Astrocyte (in vitro differentiated cells and primary cell): ENCODE data around the gene SAMD4A. TPM values are rescaled to one million over a fixed set of nuclear protein-coding genes. Genes with fewer than 3 reads are reported as not detected.
A peak's percentile ranks its signal among the peaks of the same experiment; 100 is the strongest.

Experiments
- DNase-seq: peaks from one replicate; pipeline ENCODE4 v3.0.0-alpha.2; 2010; ENCODE audit warnings: low read depth
- FAIRE-seq: peaks from 2 replicates; lab custom pipeline; 2011; peaks lifted over from hg19 to GRCh38; lab: Jason Lieb, UNC
- H2AFZ ChIP-seq: 2 replicates; pipeline ENCODE4 v1.6.0; 2012; ENCODE audit warnings: low read depth, low read length, inconsistent platforms
- H3K27ac ChIP-seq: 2 replicates; pipeline ENCODE4 v1.5.1; 2011; ENCODE audit warnings: low read depth, low read length, inconsistent platforms
- H3K27me3 ChIP-seq: 2 replicates; pipeline ENCODE4 v1.6.0; 2011; ENCODE audit warnings: low read length, inconsistent platforms; ENCODE audit not compliant: insufficient read depth
- H3K36me3 ChIP-seq: 2 replicates; pipeline ENCODE4 v1.5.1; 2011; ENCODE audit warnings: low read length, inconsistent platforms; ENCODE audit not compliant: insufficient read depth
- H3K4me1 ChIP-seq: 2 replicates; pipeline ENCODE4 v1.5.1; 2011; ENCODE audit warnings: low read length, inconsistent platforms; ENCODE audit not compliant: insufficient read depth
- H3K4me2 ChIP-seq: 2 replicates; pipeline ENCODE4 v1.6.0; 2012; ENCODE audit warnings: low read length, inconsistent platforms
- H3K4me3 ChIP-seq: 2 replicates; pipeline ENCODE4 v1.5.1; 2011; ENCODE audit warnings: low read depth, mild to moderate bottlenecking, low read length, inconsistent platforms; ENCODE audit not compliant: insufficient read depth
- H3K79me2 ChIP-seq: 2 replicates; pipeline ENCODE4 v1.6.0; 2012; ENCODE audit warnings: mild to moderate bottlenecking, low read length, inconsistent platforms; ENCODE audit not compliant: insufficient read depth
- H3K9ac ChIP-seq: 2 replicates; pipeline ENCODE4 v1.6.0; 2012; ENCODE audit warnings: mild to moderate bottlenecking, low read length, inconsistent platforms
- H3K9me3 ChIP-seq: 2 replicates; pipeline ENCODE4 v1.5.1; 2012; ENCODE audit warnings: low read depth, mild to moderate bottlenecking, low read length, inconsistent platforms; ENCODE audit not compliant: insufficient read depth
- H4K20me1 ChIP-seq: 2 replicates; pipeline ENCODE4 v1.6.0; 2012; ENCODE audit warnings: low read length, inconsistent platforms; ENCODE audit not compliant: insufficient read depth
- H3K27ac Mint-ChIP-seq: one replicate; pipeline ENCODE4 v1.8.0; 2021; ENCODE audit warnings: mild to moderate bottlenecking, mixed read lengths; ENCODE audit not compliant: unreplicated experiment
- H3K27me3 Mint-ChIP-seq: one replicate; pipeline ENCODE4 v1.8.0; 2021; ENCODE audit warnings: low read depth, mixed read lengths; ENCODE audit not compliant: unreplicated experiment
- H3K36me3 Mint-ChIP-seq: one replicate; pipeline ENCODE4 v1.8.0; 2021; ENCODE audit warnings: low read depth, mixed read lengths; ENCODE audit not compliant: unreplicated experiment
- H3K4me1 Mint-ChIP-seq: one replicate; pipeline ENCODE4 v1.8.0; 2021; ENCODE audit warnings: low read depth, mixed read lengths; ENCODE audit not compliant: unreplicated experiment
- H3K4me3 Mint-ChIP-seq: one replicate; pipeline ENCODE4 v1.8.0; 2021; ENCODE audit warnings: mild to moderate bottlenecking, moderate library complexity, mixed read lengths; ENCODE audit not compliant: unreplicated experiment
- H3K9me3 Mint-ChIP-seq: one replicate; pipeline ENCODE4 v1.8.0; 2021; ENCODE audit warnings: mild to moderate bottlenecking, mixed read lengths; ENCODE audit not compliant: unreplicated experiment
- CTCF ChIP-seq: IDR thresholded peaks from 2 replicates; pipeline ENCODE4 v1.5.1; 2011; ENCODE audit warnings: low read depth, mild to moderate bottlenecking, inconsistent platforms, low read length, moderate library complexity; ENCODE audit not compliant: insufficient read depth
- EZH2 ChIP-seq: IDR thresholded peaks from 2 replicates; pipeline ENCODE4 v1.6.1; 2012; ENCODE audit warnings: mild to moderate bottlenecking, low read length, inconsistent platforms; ENCODE audit not compliant: insufficient read depth
- total RNA-seq: library from RNA; stranded (reverse); gene quantifications from 2 replicates; pipeline ENCODE4 v1.2.1, GENCODE V29; 2021

Gene SAMD4A
- total RNA-seq, 1 donor from 2014 or later = 68.2 TPM

GRCh38 chr14:54715811-54716210, 148.9 kb downstream of the SAMD4A start:
- Mint-ChIP-seq H3K4me3 (no peak overlapping the region), H3K27me3 (no peaks in the 10 kb centered on the region), H3K36me3 (peaks cover 10% of the 10 kb centered on the region), H3K9me3 (no peaks in the 10 kb centered on the region), H3K27ac (peak overlapping the region; percentile 63), H3K4me1 (peaks cover 44% of the 10 kb centered on the region)
- no peak overlapping the region for H3K27ac ChIP-seq
- TF ChIP-seq EZH2 = no peak
- no peak for TF ChIP-seq CTCF
- peaks cover 30% of the 10 kb centered on the region for H3K79me2 ChIP-seq
- no peak overlapping the region for H3K9ac ChIP-seq
- H3K9me3 ChIP-seq = no peaks in the 10 kb centered on the region
- H3K4me3 ChIP-seq = no peak overlapping the region
- DNase-seq (peak; percentile 85), FAIRE-seq (no peak)
- no peak overlapping the region for H2AFZ ChIP-seq
- H3K4me1 ChIP-seq = peaks cover 7% of the 10 kb centered on the region
- H3K27me3 ChIP-seq = no peaks in the 10 kb centered on the region
- peak overlapping the region; percentile 13 for H3K4me2 ChIP-seq
- H4K20me1 ChIP-seq = peaks cover 31% of the 10 kb centered on the region
- H3K36me3 ChIP-seq = no peaks in the 10 kb centered on the region

GRCh38 chr14:54716862-54717261, 149.9 kb downstream of the SAMD4A start:
- H3K4me1 ChIP-seq = peaks cover 7% of the 10 kb centered on the region
- H4K20me1 ChIP-seq = peaks cover 35% of the 10 kb centered on the region
- TF ChIP-seq CTCF (no peak), EZH2 (no peak)
- peaks cover 10% of the 10 kb centered on the region for H3K36me3 Mint-ChIP-seq
- H3K36me3 ChIP-seq = no peaks in the 10 kb centered on the region
- H3K27me3 Mint-ChIP-seq = no peaks in the 10 kb centered on the region
- no peak overlapping the region for H3K9ac ChIP-seq
- H3K27ac ChIP-seq = no peak overlapping the region
- no peak overlapping the region for H2AFZ ChIP-seq
- no peak for FAIRE-seq
- H3K27ac Mint-ChIP-seq = peak overlapping the region; percentile 34
- no peaks in the 10 kb centered on the region for H3K27me3 ChIP-seq
- no peak overlapping the region for H3K4me2 ChIP-seq
- no peak overlapping the region for H3K4me3 Mint-ChIP-seq
- peaks cover 43% of the 10 kb centered on the region for H3K4me1 Mint-ChIP-seq
- H3K9me3 ChIP-seq = no peaks in the 10 kb centered on the region
- peaks cover 28% of the 10 kb centered on the region for H3K79me2 ChIP-seq
- no peak for DNase-seq
- no peak overlapping the region for H3K4me3 ChIP-seq
- H3K9me3 Mint-ChIP-seq = no peaks in the 10 kb centered on the region

GRCh38 chr14:54718046-54718445, 151.1 kb downstream of the SAMD4A start:
- peaks cover 8% of the 10 kb centered on the region for H3K36me3 Mint-ChIP-seq
- no peaks in the 10 kb centered on the region for H3K27me3 ChIP-seq
- H3K4me1 ChIP-seq = peaks cover 3% of the 10 kb centered on the region
- FAIRE-seq (no peak), DNase-seq (no peak)
- no peak overlapping the region for H3K9ac ChIP-seq
- TF ChIP-seq EZH2 (no peak), CTCF (no peak)
- peaks cover 28% of the 10 kb centered on the region for H3K79me2 ChIP-seq
- H3K4me1 Mint-ChIP-seq = peaks cover 32% of the 10 kb centered on the region
- H3K27me3 Mint-ChIP-seq = no peaks in the 10 kb centered on the region
- peaks cover 30% of the 10 kb centered on the region for H4K20me1 ChIP-seq
- H3K4me3 Mint-ChIP-seq = no peak overlapping the region
- H3K9me3 ChIP-seq = no peaks in the 10 kb centered on the region
- H3K4me2 ChIP-seq = no peak overlapping the region
- no peak overlapping the region for H3K27ac ChIP-seq
- no peak overlapping the region for H3K4me3 ChIP-seq
- H3K9me3 Mint-ChIP-seq = no peaks in the 10 kb centered on the region
- no peaks in the 10 kb centered on the region for H3K36me3 ChIP-seq
- no peak overlapping the region for H3K27ac Mint-ChIP-seq
- H2AFZ ChIP-seq = no peak overlapping the region
